ENCODE data around the gene TBXAS1. TPM values are rescaled to one million over a fixed set of nuclear protein-coding genes. Genes with fewer than 3 reads are reported as not detected.

The TBXAS1 gene
- total and polyA plus RNA-seq, 2 of the 8 experiments (the other 6 are each of a cell fraction or from before 2014, with no cell fraction given), result 0.86 to 2.1 TPM

- no peak overlapping the region for H3K4me2 ChIP-seq (ENCODE audit: insufficient read depth in 1 of 2, low read depth in 2 of 2, low read length in 2 of 2)
- no peak overlapping the region for H2BK120ac ChIP-seq (replicated peaks; ENCODE audit: low read depth, low read length)
- TF ChIP-seq TEAD4 (IDR thresholded peaks at IDR 0.05; ENCODE audit: low read depth, low read length) (no peak), BCL11A (IDR thresholded peaks at IDR 0.05; ENCODE audit: low read depth in 2 of 2, low read length in 2 of 2) (no peak), CHD1 (IDR thresholded peaks at IDR 0.05; ENCODE audit: low read depth, low read length) (no peak), POLR2AphosphoS5 (IDR thresholded peaks at IDR 0.05; ENCODE audit: low read depth, low read length) (no peak), USF2 (IDR thresholded peaks at IDR 0.05; ENCODE audit: low read length) (no peak)
- peak overlapping the region; percentile 27 for H3K14ac ChIP-seq (ENCODE audit: insufficient read length)
- no peak overlapping the region for H2BK5ac ChIP-seq (ENCODE audit: low read depth, low read length)
- no peak overlapping the region for H4K5ac ChIP-seq (ENCODE audit: insufficient read length, low read depth, low read length)
- H2BK15ac ChIP-seq (ENCODE audit: low read length), result no peak overlapping the region
- H4K91ac ChIP-seq (replicated peaks; ENCODE audit: insufficient read length, low read length), result no peak overlapping the region
- H4K20me1 ChIP-seq (replicated peaks in 1 of 2; ENCODE audit: control insufficient read depth in 1 of 2, insufficient read depth in 2 of 2, low read length in 2 of 2), result no peaks in the 10 kb centered on the region
- no peak overlapping the region for H3K9ac ChIP-seq (replicated peaks in 1 of 4; ENCODE audit: extremely low read depth in 1 of 4, low read depth in 3 of 4, low read length in 3 of 4)
- no peak overlapping the region for H3K23ac ChIP-seq (ENCODE audit: insufficient read length)
- POLR2A ChIA-PET (ENCODE audit: partially characterized antibody), result no interaction called here
- H3K4me3 ChIP-seq (ENCODE audit: extremely low read depth in 1 of 4, insufficient read depth in 2 of 4, low read depth in 3 of 4, low read length in 4 of 4), result no peak overlapping the region
- no peak overlapping the region for H2AK5ac ChIP-seq (ENCODE audit: low read depth, low read length)
- H2BK12ac ChIP-seq (ENCODE audit: low read depth, low read length), result no peak overlapping the region
- H3K23me2 ChIP-seq (ENCODE audit: low read depth, low read length), result no peaks in the 10 kb centered on the region
- no peaks in the 10 kb centered on the region for H3K36me3 ChIP-seq (ENCODE audit: control insufficient read depth in 2 of 4, insufficient read depth in 4 of 4, low read length in 3 of 4)
- no peaks in the 10 kb centered on the region for H3K79me1 ChIP-seq (ENCODE audit: low read depth, low read length)
- no peak overlapping the region for H3K56ac ChIP-seq (replicated peaks; ENCODE audit: insufficient read length, low read depth, low read length)
- no peak overlapping the region for H3K18ac ChIP-seq (ENCODE audit: extremely low read depth, low read length)
- CTCF ChIA-PET (ENCODE audit: partially characterized antibody), result interaction anchor here (0.9 to 1.7 kb wide), 4 partner anchors 87 to 481 kb away, joined by 3 to 5 read pairs (median 5); no protein-coding TSS in a partner anchor
- whole genome bisulfite sequencing, 2 experiments (ENCODE audit: extremely low coverage in 1 of 2, insufficient coverage in 1 of 2, insufficient read length in 1 of 2, insufficient replicate concordance in 2 of 2, low coverage in 1 of 2, low lambda C conversion rate in 2 of 2, missing lambda C conversion rate in 1 of 2), result 91% methylated on average over 10 of the region's 10 CpGs; no CpG with 5 or more reads in 1 of the 2 experiments
- FAIRE-seq (no peak), DNase-seq (ENCODE audit: low read depth in 1 of 2, low spot score in 2 of 2) (no peak)
- H3K27me3 ChIP-seq (replicated peaks in 1 of 4; ENCODE audit: control insufficient read depth in 3 of 4, extremely low read depth in 1 of 4, insufficient read depth in 3 of 4, low read length in 3 of 4), result no peaks in the 10 kb centered on the region
- no peaks in the 10 kb centered on the region for H3K4me1 ChIP-seq (replicated peaks in 1 of 4; ENCODE audit: control insufficient read depth in 3 of 4, insufficient read depth in 4 of 4, low read length in 3 of 4)
- H4K8ac ChIP-seq (ENCODE audit: extremely low read depth, insufficient read depth, low read length), result no peak overlapping the region
- no peak overlapping the region for H3K27ac ChIP-seq (ENCODE audit: low read depth, low read length)
- H3K4ac ChIP-seq (replicated peaks; ENCODE audit: insufficient read length, low read depth, low read length), result no peak overlapping the region
- H3K79me2 ChIP-seq (ENCODE audit: control insufficient read depth in 1 of 2, insufficient read depth in 2 of 2, low read length in 2 of 2), result no peaks in the 10 kb centered on the region
- H3K9me3 ChIP-seq (ENCODE audit: insufficient read depth in 2 of 2, low read depth in 1 of 2, low read length in 1 of 2), result no peaks in the 10 kb centered on the region
- no peak overlapping the region for H2BK20ac ChIP-seq (ENCODE audit: low read length)
- no peak overlapping the region for H2AFZ ChIP-seq (ENCODE audit: low read length)
Observed at GRCh38 chr7:139915268-139915863, 86.3 kb downstream of the TBXAS1 start.

All from H1 (cell line).